ENCODE data around the gene CTDSPL.

CTDSPL gene

DNA sequence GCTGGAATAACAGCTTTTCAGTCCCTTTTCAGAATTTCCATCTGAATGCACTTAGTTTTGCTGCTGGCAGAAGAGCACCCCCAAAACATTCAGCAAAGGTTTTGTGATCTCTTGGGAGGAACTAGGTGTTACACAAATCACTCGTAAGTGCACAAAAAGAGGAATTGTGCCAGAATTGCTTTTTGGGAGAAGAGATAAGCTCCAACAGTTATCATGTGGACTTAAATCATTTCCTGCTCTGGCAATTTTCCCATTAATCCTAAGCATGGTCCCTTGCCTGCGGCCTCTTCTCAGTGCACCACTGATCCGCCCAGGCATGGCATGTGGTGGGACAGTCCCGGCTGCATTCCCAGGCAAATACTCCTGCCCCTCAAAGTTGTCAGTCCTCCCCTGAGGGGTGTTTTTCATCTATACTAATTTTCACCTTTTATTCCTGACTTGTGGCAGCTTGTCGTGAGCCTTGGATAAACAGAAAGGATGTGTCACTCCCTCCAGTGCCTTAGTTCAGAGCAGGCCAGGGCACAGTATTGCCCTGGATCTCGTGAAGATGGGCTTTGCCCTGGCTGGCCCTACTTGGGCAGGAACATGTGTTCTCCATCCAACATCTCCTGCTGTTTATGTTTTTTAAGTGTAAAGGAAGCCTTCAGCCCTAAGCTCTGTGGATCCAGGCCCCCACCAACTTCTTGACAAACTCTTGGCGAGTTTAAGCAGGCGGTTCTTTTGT, 84.3 kb downstream of the CTDSPL start:
- DNase-seq: peak; percentile 19

DNA sequence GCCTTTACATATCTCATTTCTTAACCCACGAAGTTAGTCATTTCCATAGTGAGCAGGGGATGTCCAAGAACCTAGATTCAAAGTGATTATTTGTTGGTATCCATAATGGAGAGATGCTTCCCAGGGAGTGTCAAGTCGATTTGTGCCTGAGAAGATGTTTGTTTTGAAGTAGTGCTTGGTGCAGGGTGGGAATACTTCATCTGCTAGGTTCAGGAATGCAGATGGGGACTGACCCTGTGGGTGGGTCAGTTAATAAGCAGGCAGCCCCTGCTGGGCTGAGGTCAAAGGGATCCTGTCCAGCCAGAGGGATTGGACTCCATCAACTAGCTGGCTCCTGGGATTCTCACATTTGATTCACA, 84.8 kb downstream of the CTDSPL start:
- no peak for DNase-seq

DNA sequence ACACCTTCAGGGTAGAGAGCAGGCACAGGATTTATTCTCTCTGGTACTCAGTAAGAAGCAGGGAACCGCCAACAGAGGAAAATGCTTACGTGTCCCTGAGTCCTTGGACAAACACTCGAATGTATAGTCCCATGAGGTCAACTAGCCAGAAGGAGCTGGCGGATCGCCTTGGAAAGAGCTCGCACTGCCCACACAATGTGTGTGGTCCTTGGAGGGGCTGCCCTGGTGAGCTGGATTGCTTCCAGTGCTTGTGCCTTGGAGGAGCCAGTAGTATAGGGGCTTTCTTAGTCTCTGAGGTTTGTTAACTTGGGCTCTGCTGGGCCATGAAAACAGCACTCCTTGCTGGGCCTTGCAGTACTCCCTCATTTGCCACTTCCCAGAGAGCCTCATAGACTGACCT, 88.2 kb downstream of the CTDSPL start:
- DNase-seq: no peak

DNA sequence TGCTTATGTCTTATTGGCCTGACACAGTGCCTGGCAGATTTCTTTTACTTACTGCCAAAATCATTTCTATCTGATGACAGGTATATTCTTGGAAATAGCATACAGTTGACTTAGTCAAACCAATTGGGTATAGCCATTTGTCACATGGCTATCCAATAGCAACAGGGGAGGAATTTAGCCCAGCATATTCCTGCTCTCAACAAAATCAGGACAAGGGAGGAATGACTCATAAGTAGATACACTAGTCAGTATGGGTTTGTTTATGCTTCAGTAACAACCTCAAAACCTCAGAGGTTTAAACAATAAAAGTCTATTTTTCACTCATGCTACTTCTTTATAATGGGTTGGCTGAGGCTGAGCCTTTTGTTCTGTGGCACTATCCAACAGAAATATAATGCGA, 90.9 kb downstream of the CTDSPL start:
- DNase-seq: no peak

DNA sequence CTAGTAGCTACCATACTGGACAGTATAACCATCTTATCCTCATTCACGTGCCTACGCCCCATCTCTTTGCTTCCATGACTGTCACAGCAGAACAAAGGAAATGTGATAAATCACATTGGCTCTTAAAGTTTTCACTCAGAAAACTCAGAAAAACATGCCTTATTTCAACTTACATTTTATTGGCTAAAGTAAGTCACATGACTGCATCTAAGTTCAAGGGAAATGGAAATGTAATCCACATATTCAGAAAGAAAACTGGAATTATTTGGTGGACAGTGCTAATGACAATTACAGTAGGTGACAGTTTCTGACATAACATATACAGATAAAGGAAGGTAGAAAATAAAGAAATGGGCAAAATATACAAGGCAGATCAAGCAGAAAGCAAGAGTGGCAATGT, 91.5 kb downstream of the CTDSPL start:
- no peak for DNase-seq

DNA sequence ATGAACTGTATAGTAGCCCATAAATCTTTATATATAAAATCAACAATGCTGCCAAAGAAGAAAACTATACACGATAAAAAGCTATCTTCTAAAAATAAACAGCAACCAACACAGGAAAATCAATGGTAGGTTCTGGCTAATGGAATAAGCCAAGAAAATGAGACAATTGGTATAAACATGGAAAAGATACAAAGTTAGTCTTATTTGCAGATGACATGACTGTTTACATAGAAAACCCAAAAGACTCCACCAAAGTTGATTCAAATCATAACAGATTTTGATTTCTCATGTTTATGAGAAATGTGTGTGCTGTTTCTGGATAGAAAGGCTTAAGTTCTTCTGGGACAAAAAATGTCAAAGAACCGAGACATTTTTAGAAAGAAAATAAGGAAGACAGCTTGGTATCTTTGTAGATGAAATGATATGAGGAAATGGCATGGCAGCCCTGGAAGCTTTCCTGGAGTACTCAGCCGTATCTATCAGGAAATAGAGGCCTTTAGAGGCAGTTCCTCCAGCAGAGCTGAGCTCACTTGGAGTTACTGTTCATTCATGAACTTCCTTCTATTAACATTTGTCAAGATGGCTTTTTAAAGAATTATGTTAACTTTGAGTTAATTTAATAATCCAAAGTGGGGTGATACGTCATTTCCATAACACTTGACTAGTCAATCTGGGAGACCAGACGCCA, 92.2 kb downstream of the CTDSPL start:
- DNase-seq: no peak

DNA sequence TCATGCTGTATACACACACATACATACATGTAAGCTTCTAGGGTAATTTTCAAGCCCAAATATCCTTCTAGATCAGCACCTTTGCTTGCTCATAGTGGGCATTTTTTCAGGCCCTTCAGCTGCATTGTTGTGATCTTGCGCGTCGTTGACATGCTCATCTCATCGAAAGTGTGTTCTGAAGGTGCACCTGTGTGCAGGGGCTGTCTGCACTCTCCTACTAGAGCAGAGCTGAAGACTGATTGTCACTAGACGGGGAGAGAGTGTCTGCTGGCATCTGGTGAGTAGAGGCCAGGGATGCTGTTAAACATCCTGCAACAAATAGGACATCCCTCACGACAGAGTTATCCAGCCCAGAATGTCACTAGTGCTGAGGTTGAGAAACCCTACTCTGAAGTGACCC, 93.2 kb downstream of the CTDSPL start:
- DNase-seq: no peak

DNA sequence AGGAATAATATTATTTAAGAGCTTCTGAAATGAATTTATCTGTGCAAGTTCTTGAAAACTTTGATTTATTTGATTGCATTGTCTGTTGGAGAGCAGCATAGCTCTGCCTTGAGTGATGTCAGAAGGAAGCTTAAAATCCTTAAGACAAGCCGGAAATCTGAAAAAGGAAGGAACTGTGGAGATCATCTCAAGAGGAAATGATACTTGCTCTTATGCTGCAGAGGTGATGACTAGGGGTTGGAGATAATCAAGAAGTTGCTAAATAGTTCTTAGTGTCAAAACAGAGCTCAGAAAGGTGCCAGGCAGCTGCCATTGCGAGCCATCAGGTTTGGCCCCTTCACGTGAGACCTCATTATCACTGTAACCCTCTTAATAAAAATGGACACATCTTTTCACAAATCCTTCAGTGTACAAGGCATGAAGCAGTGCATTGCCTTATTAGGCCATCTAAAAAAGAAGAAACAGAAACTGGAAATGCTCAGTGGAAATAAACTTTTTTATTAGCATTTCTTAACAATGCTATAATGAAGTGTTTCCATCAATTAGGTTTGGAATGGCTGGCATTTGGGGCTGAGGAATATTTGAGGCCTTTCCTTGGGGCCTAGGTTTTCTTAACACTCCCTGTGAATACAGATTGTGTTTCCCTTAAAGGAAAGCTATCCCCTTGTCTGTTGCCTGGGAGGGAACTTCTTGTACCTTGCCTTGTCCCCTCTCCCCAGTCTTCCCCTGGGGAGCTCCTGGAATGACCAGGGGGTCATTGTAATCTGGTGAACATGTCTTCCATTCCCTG, 94.4 kb downstream of the CTDSPL start:
- DNase-seq: no peak

DNA sequence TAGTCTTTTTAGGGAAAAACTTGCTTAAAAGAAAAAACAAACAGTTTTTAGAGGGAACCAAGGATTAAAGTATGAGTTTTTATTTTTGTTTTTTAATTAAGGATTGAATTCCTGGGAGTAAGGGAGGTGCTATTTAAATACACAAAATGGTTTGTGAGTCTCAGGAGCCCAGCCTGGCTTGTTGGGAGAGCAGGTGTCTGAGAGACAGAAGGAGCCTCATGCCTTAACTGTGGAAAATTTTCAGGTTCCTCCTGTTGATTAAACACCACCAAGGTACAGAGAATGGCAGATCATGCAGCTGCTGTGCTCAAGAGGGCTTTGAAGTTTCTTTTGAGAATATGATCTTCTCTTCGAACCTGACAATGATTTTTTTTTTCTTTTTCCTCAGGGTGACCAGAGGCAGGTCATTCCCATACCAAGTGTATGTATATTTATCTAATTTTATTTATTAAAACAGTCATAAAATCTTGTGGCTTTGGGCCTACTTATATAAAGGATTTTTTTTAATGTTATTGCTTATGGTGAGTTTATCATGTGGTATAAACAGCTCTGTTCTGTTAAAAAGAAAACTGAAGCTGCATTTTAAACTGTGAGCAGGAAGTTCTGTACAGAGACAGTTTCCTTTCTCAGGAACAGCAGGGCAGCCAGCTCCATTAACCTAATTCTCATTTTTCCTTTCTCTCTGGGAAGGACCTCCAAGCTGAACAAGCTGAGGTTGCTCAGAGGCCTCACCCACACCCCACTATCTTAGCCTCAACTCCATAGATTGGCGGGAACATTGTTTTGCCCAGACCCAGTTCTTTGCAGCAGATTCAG, 95.3 kb downstream of the CTDSPL start:
- DNase-seq: no peak

DNA sequence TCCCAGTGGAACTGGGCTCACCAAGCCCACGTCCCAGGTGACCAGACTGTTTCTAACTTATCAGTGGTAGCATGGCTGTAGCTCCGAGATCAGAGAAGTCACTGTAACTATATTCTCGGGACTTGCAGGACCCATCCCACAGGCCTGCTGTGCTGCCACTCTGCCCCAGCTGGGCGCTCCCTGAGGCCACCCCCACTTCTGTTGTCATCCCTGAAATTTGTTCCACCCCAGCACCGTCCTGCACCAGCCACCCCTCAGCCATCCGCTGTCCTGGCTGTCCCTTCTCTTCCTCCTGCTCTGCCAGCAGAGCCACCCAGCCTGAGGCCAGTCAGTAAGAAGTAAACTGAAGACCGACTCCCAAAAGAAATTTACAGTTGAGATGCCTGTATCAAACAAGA, 95.9 kb downstream of the CTDSPL start:
- DNase-seq: no peak

DNA sequence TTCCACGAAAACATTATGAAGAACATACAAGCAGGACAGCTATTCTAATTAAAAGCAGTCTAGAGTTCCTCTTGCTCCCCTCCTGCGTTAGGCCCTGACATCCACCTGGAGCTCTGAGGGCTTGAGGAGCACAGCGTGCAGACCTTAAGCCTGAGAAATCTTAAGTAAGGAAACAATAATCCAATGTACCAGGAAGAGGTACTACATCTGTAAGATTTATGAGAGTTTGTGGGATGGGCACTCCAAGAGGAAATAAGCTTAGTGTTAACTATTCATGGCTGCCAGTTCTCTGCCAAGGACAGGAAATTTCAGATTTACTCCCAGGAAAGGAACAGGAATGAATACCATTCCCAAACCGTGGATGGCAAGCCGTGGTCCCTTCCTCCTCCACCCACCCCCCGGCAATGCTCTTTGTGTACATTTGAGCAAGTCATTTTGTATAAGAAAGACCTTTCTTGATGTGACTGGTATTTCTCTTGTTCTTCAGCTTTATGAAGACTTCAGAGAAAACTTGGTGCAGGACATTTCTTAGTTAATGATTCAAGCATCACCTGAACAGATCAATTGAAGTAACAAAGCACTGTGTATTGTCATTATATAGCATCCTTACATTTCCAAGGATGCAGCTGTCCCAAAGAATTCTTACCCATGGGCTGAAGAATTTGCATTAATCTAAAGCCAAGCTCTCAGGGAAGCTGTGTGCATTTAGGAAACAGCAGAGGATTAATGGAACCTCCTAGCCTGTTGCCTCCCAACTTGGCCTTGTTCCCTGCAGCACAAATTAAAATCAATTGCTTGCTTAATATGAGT, 100.1 kb downstream of the CTDSPL start:
- DNase-seq: no peak

DNA sequence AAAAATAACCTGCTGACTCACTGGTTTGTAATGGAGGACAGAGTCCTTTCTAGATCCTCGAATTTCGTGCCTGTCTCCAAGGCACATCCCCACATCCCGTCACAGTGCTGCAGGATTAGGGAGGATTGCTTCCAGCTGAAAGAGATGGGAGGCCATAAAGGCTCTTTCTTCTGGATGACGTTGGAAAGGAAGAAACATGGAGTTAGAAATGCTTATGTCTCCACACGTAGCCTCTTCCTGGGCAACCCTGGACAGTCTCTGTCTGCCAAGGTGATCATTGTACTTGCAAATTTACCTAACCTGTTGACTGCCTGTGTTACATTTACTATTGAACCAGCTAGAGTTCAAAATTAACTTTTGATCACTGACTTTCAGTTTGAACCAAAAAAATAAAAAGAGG, 101.3 kb downstream of the CTDSPL start:
- no peak for DNase-seq

DNA sequence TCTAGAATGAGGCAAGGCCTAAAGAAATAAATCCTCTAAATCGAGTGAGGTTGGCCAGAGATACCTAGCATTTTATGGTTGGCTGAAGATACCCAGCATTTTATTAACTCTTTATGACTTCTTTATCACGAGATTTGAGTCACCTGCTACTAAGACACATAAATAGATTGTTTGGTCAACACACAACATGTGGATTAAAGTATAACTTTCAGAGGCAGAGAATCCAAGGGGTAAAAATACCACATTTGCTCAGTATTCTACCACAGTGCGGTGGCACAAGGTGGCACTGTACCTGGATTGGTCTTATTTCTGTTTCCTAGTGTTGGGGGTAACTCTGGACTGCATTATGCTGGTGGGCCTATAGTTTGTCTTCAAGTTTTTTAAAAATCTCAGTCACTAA, 102.0 kb downstream of the CTDSPL start:
- DNase-seq: no peak

DNA sequence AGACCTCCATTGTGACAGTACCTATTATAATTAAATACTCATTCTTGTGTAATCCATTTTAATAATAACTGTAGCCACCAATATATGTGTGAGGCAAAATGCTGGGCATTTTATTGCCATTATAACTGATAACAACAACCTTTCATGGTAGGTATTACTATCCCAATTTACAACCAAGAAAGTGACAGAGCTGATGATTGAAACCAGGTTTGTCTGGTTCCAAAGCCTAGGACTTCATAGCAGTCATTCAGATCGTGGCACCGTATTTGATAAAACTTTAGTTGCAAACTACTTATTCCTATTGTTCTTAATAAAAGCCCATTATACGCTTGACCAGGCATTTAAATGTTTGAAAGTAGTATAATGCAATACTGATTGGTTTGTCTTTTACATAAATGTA, 102.5 kb downstream of the CTDSPL start:
- DNase-seq: no peak

DNA sequence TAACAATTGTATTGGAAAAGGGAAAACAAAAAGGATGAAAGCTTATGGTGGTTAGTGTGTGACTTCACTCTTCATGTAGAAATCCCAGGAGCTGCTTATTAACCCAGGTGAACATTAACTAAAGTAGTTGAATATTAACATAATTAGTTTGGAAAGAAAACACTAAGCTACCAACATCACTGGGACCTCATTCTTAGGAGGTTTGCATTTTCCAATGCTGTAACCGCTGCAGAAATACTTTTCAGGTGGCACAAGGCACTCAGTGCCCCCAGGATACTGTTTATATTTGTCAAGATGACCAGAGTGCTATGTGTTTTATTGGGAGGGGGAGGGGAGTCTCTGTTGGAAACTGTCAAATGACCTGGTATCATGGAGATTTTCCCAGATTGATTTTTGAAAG, 103.0 kb downstream of the CTDSPL start:
- DNase-seq: no peak

DNA sequence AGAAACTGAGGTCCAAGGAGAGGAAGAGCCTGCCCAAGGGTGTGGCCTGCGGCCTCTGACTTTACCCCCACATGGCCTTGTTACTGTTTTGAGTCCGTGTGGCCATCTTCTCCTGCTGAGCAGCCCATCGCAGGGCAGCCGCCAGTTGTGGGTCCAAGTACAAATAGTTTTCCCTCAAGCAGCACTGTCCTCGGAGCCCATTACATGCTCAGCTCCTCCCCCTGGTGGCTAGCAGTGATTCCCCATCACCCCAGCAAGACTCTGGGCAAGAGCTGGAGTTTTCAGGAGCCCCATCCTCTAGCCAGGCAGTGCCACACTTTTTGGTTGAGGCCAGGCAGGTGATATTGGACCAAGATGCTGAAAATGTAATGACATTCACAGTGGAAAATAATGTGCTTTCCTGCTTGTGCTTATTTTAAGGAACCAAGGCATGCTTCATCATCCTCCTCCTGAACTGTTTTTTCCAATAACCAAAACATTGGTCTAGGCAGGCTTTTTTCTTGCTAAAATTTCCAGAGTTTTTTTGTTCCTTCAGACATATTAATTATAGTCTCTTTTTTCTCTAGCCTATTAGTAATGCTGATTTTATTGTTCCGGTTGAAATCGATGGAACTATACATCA, 105.7 kb downstream of the CTDSPL start:
- DNase-seq: peak; percentile 84

DNA sequence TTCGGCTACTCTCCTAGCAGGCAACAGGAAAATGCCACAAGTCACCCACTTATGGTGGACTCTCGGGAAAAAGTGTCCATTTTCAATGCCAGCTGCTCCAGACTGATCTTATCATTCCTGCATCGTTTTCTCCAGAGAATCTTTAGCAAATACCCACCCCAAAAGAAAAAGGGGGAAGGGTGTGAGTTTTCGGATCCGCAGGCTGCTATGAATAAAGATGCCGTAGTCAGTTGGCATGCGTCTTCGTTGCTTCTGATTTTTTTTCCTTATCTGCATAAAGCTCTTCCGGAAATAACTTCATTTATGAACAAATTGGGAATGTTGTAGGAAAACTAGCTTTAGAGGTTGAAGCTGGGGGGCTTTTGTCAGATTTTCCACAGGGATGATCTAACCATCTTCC, 106.5 kb downstream of the CTDSPL start:
- DNase-seq: no peak

DNA sequence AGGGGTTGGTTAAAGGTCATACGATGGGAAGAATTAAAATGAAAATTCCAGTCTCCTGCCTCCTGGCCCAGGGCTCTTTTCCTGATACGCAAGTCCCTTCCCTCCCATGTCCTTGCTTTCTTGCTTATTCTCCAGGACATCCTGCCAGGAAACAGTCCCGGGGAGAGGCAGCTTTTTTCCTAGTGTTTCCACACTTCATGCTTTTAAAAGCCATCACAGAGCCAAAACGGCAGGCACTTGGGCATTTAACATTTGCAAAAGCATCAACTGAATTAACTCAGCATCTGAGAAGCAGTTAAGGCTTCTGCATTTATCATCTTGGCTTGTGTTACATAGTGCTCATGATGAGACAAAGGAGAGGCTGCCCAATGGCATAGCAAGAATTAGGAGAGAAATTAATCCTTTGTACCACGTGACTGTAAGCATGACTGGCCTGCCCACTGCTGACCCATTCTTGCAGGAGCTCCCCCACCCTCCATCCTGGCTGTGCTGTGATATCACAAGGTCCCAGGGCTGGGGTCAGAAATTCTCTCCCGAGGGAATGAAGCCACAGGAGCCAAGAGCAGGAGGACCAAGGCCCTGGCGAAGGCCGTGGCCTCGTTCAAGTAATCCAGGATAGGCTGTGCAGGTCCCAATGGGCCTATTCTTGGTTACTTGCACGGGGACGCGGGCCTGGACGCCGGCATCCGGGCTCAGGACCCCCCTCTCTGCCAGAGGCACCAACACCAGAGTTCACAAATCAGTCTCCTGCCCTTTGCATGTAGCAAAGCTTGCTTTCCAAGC, 107.3 kb downstream of the CTDSPL start:
- no peak for DNase-seq

DNA sequence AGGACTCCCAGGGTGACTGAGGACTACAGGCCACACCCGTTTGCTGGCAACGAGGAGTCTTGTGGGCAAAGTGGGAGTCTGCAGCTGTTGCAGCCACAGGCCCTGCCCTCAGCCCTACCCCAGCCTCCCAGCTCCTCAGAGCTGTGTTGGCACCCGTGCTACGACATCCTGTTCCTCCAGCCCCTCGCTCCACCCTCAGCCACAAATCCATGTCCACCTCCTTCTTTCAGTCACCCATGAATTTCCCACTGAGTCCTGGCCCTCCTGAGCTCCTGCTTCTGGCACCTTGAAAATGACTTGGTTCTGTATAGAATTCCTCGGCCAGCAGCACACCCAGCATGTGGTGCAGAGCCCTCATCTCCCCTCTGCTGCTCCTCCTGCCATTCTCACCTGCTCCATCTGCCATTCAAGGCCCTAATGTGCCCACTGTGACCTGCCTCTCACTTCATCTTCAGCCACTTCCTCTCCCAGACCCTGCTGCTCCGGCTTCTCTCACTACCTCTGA, 108.0 kb downstream of the CTDSPL start:
- peak; percentile 68 for DNase-seq

DNA sequence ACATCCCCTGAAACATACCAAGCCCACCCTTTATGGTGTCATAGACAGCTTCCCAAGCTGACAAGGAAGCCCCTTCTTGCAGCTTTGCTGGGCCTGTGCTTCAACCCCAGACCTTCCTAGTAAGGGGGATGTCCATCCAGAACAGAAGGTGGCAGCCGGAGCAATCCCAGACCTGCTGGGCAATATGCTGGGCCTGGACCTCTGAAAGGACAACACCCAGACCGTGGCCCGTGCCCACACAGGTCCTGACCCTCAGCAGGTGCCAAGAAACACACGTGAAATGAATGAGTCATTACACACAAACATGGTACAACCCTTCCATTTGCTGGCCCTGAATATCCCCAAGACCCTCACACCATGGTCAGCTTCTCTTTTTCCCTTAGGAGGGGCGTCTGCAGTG, 109.1 kb downstream of the CTDSPL start:
- no peak for DNase-seq

DNA sequence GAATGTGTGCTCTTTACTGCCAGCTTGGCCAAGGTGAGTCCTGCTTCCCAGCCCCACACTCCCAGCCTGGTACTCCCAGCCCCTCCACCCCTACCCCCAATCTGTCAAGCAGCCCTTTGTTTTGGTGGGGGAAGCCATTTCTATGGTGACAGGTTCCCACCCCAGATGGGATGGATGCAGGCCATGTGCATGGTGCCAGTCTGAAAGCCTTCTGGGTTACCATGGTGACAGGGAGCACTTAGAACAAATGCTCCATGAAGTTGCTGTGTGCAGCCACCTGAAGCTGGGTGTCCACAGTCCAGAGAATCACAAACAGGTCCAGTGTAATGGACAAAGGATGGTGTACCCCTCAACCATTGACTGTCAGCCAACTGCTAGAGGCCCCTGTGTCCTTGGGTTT, 109.8 kb downstream of the CTDSPL start:
- no peak for DNase-seq
